GM23338 (cell line): ENCODE measurements around the gene HIVEP3. TPM values are rescaled to one million over a fixed set of nuclear protein-coding genes. Genes with fewer than 3 reads are reported as not detected.

ENCODE experiments used
- ATAC-seq: fragments of 200-7000 bp; cut with Tn5 transposase; 3 replicates; pipeline ENCODE4 v1.9.1; 2020
- DNase-seq: peaks from one replicate; pipeline ENCODE4 v3.0.0-alpha.2; 2015; ENCODE audit warnings: low spot score
- H2AFZ ChIP-seq: fragments of 200-600 bp; sonication (generic); 2 replicates; pipeline ENCODE4 v1.8.0; 2016; ENCODE audit warnings: antibody characterized with exemption, mild to moderate bottlenecking, moderate library complexity
- H3F3A ChIP-seq: fragments of 200-600 bp; sonication (generic); replicated peaks from 2 replicates; pipeline ENCODE4 v1.8.0; 2017; ENCODE audit warnings: antibody characterized with exemption, mixed run types, low read depth
- H3K27ac ChIP-seq: fragments of 200-600 bp; sonication (generic); 2 replicates; pipeline ENCODE4 v1.6.1; 2016; ENCODE audit warnings: low read depth
- H3K27me3 ChIP-seq: fragments of 200-600 bp; sonication (generic); 2 replicates; pipeline ENCODE4 v1.8.0; 2016; ENCODE audit warnings: mild to moderate bottlenecking, mixed run types, moderate library complexity; ENCODE audit not compliant: insufficient read depth
- H3K36me3 ChIP-seq: fragments of 200-600 bp; sonication (generic); 2 replicates; pipeline ENCODE4 v1.8.0; 2016; ENCODE audit warnings: mild to moderate bottlenecking; ENCODE audit not compliant: insufficient read depth
- H3K4me1 ChIP-seq: fragments of 200-600 bp; sonication (generic); 2 replicates; pipeline ENCODE4 v1.8.0; 2016; ENCODE audit warnings: mild to moderate bottlenecking, moderate library complexity; ENCODE audit not compliant: insufficient read depth
- H3K4me2 ChIP-seq: fragments of 200-600 bp; sonication (generic); 2 replicates; pipeline ENCODE4 v1.7.1; 2017; ENCODE audit warnings: mixed run types
- H3K4me3 ChIP-seq: fragments of 200-600 bp; sonication (generic); 2 replicates; pipeline ENCODE4 v1.6.1; 2016; ENCODE audit warnings: mixed run types
- H3K79me2 ChIP-seq: fragments of 200-600 bp; sonication (generic); replicated peaks from 2 replicates; pipeline ENCODE4 v1.8.0; 2017; ENCODE audit warnings: mild to moderate bottlenecking; ENCODE audit not compliant: insufficient read depth
- H3K9me2 ChIP-seq: fragments of 200-600 bp; sonication (generic); 2 replicates; pipeline ENCODE4 v1.8.0; 2017; ENCODE audit not compliant: insufficient read depth
- H4K20me1 ChIP-seq: fragments of 200-600 bp; sonication (generic); replicated peaks from 2 replicates; pipeline ENCODE4 v1.8.0; 2017; ENCODE audit warnings: mild to moderate bottlenecking; ENCODE audit not compliant: insufficient read depth
- H3K27ac Mint-ChIP-seq: 2 replicates; pipeline ENCODE4 v1.8.0; 2020; ENCODE audit warnings: inconsistent platforms, mild to moderate bottlenecking, moderate library complexity, mixed read lengths
- H3K27me3 Mint-ChIP-seq: 3 replicates; pipeline ENCODE4 v1.8.0; 2022; ENCODE audit warnings: low read depth, mild to moderate bottlenecking, moderate library complexity, mixed read lengths, inconsistent platforms; ENCODE audit not compliant: insufficient read depth, poor library complexity
- H3K36me3 Mint-ChIP-seq: 3 replicates; pipeline ENCODE4 v1.8.0; 2021; ENCODE audit warnings: low read depth, mild to moderate bottlenecking, inconsistent platforms, moderate library complexity, mixed read lengths
- H3K4me1 Mint-ChIP-seq: 3 replicates; pipeline ENCODE4 v1.8.0; 2020; ENCODE audit warnings: mild to moderate bottlenecking, inconsistent platforms, mixed read lengths
- H3K4me3 Mint-ChIP-seq: 3 replicates; pipeline ENCODE4 v1.8.0; 2021; ENCODE audit warnings: moderate library complexity, mild to moderate bottlenecking, inconsistent platforms, mixed read lengths
- H3K9me3 Mint-ChIP-seq: 3 replicates; pipeline ENCODE4 v1.8.0; 2020; ENCODE audit warnings: moderate library complexity, mild to moderate bottlenecking, inconsistent platforms, mixed read lengths
- CREB1 ChIP-seq: fragments of 250-450 bp; sonication (Bioruptor Pico); IDR thresholded peaks from 2 replicates; pipeline ENCODE4 v1.5.0; 2020; ENCODE audit warnings: low read depth, mild to moderate bottlenecking, moderate library complexity
- CTCF ChIP-seq, 2 experiments: fragments of 200-600 bp in 1 of 2; sonication (generic) in 1 of 2; conservative IDR thresholded peaks; 2 replicates each; pipeline versions ENCODE4 v1.5.1 to v1.6.1; 2016 to 2017; ENCODE audit warnings: antibody characterized with exemption in 2 of 2, low read depth in 2 of 2, mild to moderate bottlenecking in 2 of 2, moderate library complexity in 1 of 2
- ETS1 ChIP-seq: IDR thresholded peaks from 2 replicates; pipeline ENCODE4 v1.6.1; 2016; ENCODE audit warnings: antibody characterized with exemption
- EZH2 ChIP-seq: fragments of 200-600 bp; sonication (generic); IDR thresholded peaks from one replicate; pipeline ENCODE4 v1.8.0; 2017; ENCODE audit warnings: antibody characterized with exemption, mild to moderate bottlenecking, low read depth; ENCODE audit not compliant: unreplicated experiment
- EZH2phosphoT487 ChIP-seq: fragments of 200-600 bp; sonication (generic); IDR thresholded peaks from one replicate; pipeline ENCODE4 v1.8.1; 2018; ENCODE audit warnings: antibody characterized with exemption; ENCODE audit not compliant: unreplicated experiment
- JUNB ChIP-seq: IDR thresholded peaks from one replicate; pipeline ENCODE4 v1.6.1; 2016; ENCODE audit warnings: antibody characterized with exemption; ENCODE audit not compliant: unreplicated experiment
- NANOG ChIP-seq: IDR thresholded peaks from 2 replicates; pipeline ENCODE4 v1.6.1; 2016; ENCODE audit warnings: antibody characterized with exemption, borderline replicate concordance
- POLR2AphosphoS5 ChIP-seq: IDR thresholded peaks from 2 replicates; pipeline ENCODE4 v1.6.1; 2016; ENCODE audit warnings: antibody characterized with exemption, low read depth
- REST ChIP-seq: IDR thresholded peaks from one replicate; pipeline ENCODE4 v1.6.1; 2018; ENCODE audit warnings: antibody characterized with exemption; ENCODE audit not compliant: unreplicated experiment
- STAT1 ChIP-seq: IDR thresholded peaks from one replicate; pipeline ENCODE4 v1.6.1; 2016; ENCODE audit warnings: antibody characterized with exemption; ENCODE audit not compliant: unreplicated experiment
- ZNF114 ChIP-seq: fragments of 250-450 bp; sonication (Bioruptor Pico); IDR thresholded peaks from 2 replicates; pipeline ENCODE4 v1.5.0; 2020; ENCODE audit warnings: mild to moderate bottlenecking, moderate library complexity
- ZNF331 ChIP-seq: fragments of 250-450 bp; sonication (Bioruptor Pico); IDR thresholded peaks from 2 replicates; pipeline ENCODE4 v1.5.0; 2020; ENCODE audit warnings: low read depth, mild to moderate bottlenecking, moderate library complexity
- ZNF462 ChIP-seq: fragments of 250-450 bp; sonication (Bioruptor Pico); IDR thresholded peaks from 2 replicates; pipeline ENCODE4 v1.5.0; 2020; ENCODE audit warnings: mild to moderate bottlenecking, moderate library complexity
- polyA plus RNA-seq: library from polyadenylated mRNA; unstranded; fragments of >200 nt; fragmentation: Nextera tagmentation; extraction: Ambion mirVana; gene quantifications from 2 replicates; pipeline ENCODE4 v1.2.1, GENCODE V29; 2016
- total RNA-seq: library from RNA; depleted of rRNA; stranded (reverse); fragments of >200 nt; shearing (Covaris generic); gene quantifications from 2 replicates; pipeline ENCODE4 v1.2.3, GENCODE V29; 2014

Gene HIVEP3
- total and polyA plus RNA-seq, 2 experiments from 2014 or later = 0.14 to 0.24 TPM

GRCh38 chr1:41963636-41964035 is 44.9 kb upstream of the HIVEP3 start:
- Histone ChIP-seq H3K4me3 (no peak overlapping the region), H4K20me1 (no peaks in the 10 kb centered on the region), H3K79me2 (no peaks in the 10 kb centered on the region), H3K36me3 (no peaks in the 10 kb centered on the region), H2AFZ (no peak overlapping the region), H3K4me1 (no peaks in the 10 kb centered on the region), H3K27me3 (no peaks in the 10 kb centered on the region), H3F3A (no peaks in the 10 kb centered on the region), H3K9me2 (peaks cover 11% of the 10 kb centered on the region; the same call in 1 of the 2 replicates), H3K27ac (no peak overlapping the region), H3K4me2 (no peak overlapping the region)
- no peak overlapping the region for H3K4me3 Mint-ChIP-seq
- H3K9me3 Mint-ChIP-seq = no peaks in the 10 kb centered on the region; the same call in 2 of the 3 replicates
- no peak overlapping the region for H3K27ac Mint-ChIP-seq
- no peak for ATAC-seq
- H3K27me3 Mint-ChIP-seq = peaks cover 2% of the 10 kb centered on the region
- no peaks in the 10 kb centered on the region for H3K36me3 Mint-ChIP-seq
- no peak for DNase-seq
- no peak for TF ChIP-seq POLR2AphosphoS5
- TF ChIP-seq EZH2phosphoT487 = no peak
- TF ChIP-seq STAT1 = no peak
- no peak for TF ChIP-seq JUNB
- no peak for TF ChIP-seq REST
- TF ChIP-seq CREB1 = no peak
- TF ChIP-seq ZNF462 = no peak
- no peak for TF ChIP-seq EZH2
- no peak for TF ChIP-seq ETS1
- TF ChIP-seq ZNF331 = no peak
- TF ChIP-seq CTCF (conservative IDR thresholded peaks at IDR 0.05; ENCODE audit: low read depth in 2 of 2) = no peak
- no peak for TF ChIP-seq ZNF114 (CRISPR knock-in tag)
- TF ChIP-seq NANOG = no peak
- H3K4me1 Mint-ChIP-seq = peaks cover 12% of the 10 kb centered on the region; the same call in 2 of the 3 replicates
